Measurements from ENCODE around the gene EIF3L. TPM values are rescaled to one million over a fixed set of nuclear protein-coding genes. Genes with fewer than 3 reads are reported as not detected.

EIF3L gene
- polyA plus RNA-seq, 1 of the 3 experiments (the other 2 are of a cell fraction): 478 TPM

GRCh38 chr22:37812869-37813678 lies 36.1 kb upstream of the EIF3L start:
- Histone ChIP-seq H4K20me1 (ENCODE audit: insufficient read depth) (no peaks in the 10 kb centered on the region; the same call in 1 of the 2 replicates), H3K9ac (no peak overlapping the region), H3K4me3 (ENCODE audit: low read depth in 2 of 2, low read length in 1 of 2) (no peak overlapping the region), H3K27ac (ENCODE audit: low read depth in 2 of 2, low read length in 1 of 2) (no peak overlapping the region), H3K9me3 (no peaks in the 10 kb centered on the region), H3K9me2 (no peaks in the 10 kb centered on the region), H3K4me2 (no peak overlapping the region), H3F3A (replicated peaks; ENCODE audit: insufficient read depth) (peaks cover 3% of the 10 kb centered on the region), H3K79me2 (ENCODE audit: insufficient read depth) (no peaks in the 10 kb centered on the region), H3K36me3 (replicated peaks in 1 of 2; ENCODE audit: control insufficient read depth in 1 of 2, insufficient read depth in 2 of 2, low read length in 1 of 2) (peaks cover 0 to 9% of the 10 kb centered on the region in 2 experiments), H3K4me1 (ENCODE audit: control insufficient read depth in 1 of 2, insufficient read depth in 2 of 2, low read depth in 1 of 2, low read length in 1 of 2) (peaks cover 0 to 12% of the 10 kb centered on the region in 2 experiments; a peak in 1 of 4 replicates), H2AFZ (ENCODE audit: low read depth) (no peak overlapping the region), H3K27me3 (ENCODE audit: insufficient read depth) (no peaks in the 10 kb centered on the region)
- no peak for DNase-seq
- POLR2A ChIA-PET: interaction anchor here (1.5 kb wide), 1 partner anchor 8 kb away, joined by 3 read pairs; a partner anchor contains a TSS
- TF ChIP-seq ELF1 (IDR thresholded peaks at IDR 0.05): no peak
- TF ChIP-seq, protein P1, sequence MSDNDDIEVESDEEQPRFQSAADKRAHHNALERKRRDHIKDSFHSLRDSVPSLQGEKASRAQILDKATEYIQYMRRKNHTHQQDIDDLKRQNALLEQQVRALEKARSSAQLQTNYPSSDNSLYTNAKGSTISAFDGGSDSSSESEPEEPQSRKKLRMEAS (IDR thresholded peaks at IDR 0.05; ENCODE audit: low read depth): no peak
- CTCF ChIA-PET: interaction anchor here (14.0 kb wide), 1 partner anchor 47 kb away, joined by 182 read pairs; no protein-coding TSS in a partner anchor
- WGBS (ENCODE audit: low lambda C conversion rate): 98% methylated on average over 20 of the region's 27 CpGs

GRCh38 chr22:37815593-37815992 lies 33.6 kb upstream of the EIF3L start:
- no peak overlapping the region for H2AFZ ChIP-seq (ENCODE audit: low read depth)
- peaks cover 0 to 8% of the 10 kb centered on the region in 2 experiments; a peak in 1 of 4 replicates for H3K4me1 ChIP-seq (ENCODE audit: control insufficient read depth in 1 of 2, insufficient read depth in 2 of 2, low read depth in 1 of 2, low read length in 1 of 2)
- no peak overlapping the region for H3K4me2 ChIP-seq
- no peak overlapping the region for H3K27ac ChIP-seq (ENCODE audit: low read depth in 2 of 2, low read length in 1 of 2)
- no peak for TF ChIP-seq RFX5 (IDR thresholded peaks at IDR 0.05; ENCODE audit: low read length)
- no peak for TF ChIP-seq MEF2A (IDR thresholded peaks at IDR 0.05; ENCODE audit: borderline replicate concordance, low read depth)
- no peak for TF ChIP-seq GATA2 (CRISPR knock-in tag; IDR thresholded peaks at IDR 0.05)
- TF ChIP-seq SIN3A (IDR thresholded peaks at IDR 0.05; ENCODE audit: borderline replicate concordance, low read depth, low read length): no peak
- no peak for TF ChIP-seq RAD21 (IDR thresholded peaks at IDR 0.05; ENCODE audit: low read length)
- TF ChIP-seq RXRA (IDR thresholded peaks at IDR 0.05; ENCODE audit: borderline replicate concordance, low read depth): no peak
- no peak for TF ChIP-seq ZBTB33 (IDR thresholded peaks at IDR 0.05; ENCODE audit: borderline replicate concordance, low read depth)
- H3K27me3 ChIP-seq (ENCODE audit: insufficient read depth): no peaks in the 10 kb centered on the region
- H3K36me3 ChIP-seq (replicated peaks in 1 of 2; ENCODE audit: control insufficient read depth in 1 of 2, insufficient read depth in 2 of 2, low read length in 1 of 2): peaks cover 0 to 9% of the 10 kb centered on the region in 2 experiments
- H3F3A ChIP-seq (replicated peaks; ENCODE audit: insufficient read depth): no peaks in the 10 kb centered on the region
- POLR2A ChIA-PET: no interaction called here
- H3K9me2 ChIP-seq: no peaks in the 10 kb centered on the region
- H3K9ac ChIP-seq: no peak overlapping the region
- H3K4me3 ChIP-seq (ENCODE audit: low read depth in 2 of 2, low read length in 1 of 2): no peak overlapping the region
- DNase-seq: no peak
- no peaks in the 10 kb centered on the region for H4K20me1 ChIP-seq (ENCODE audit: insufficient read depth)
- no peaks in the 10 kb centered on the region for H3K9me3 ChIP-seq
- WGBS (ENCODE audit: low lambda C conversion rate): 87% methylated on average over 11 of the region's 12 CpGs
- CTCF ChIA-PET: interaction anchor here (0.6 to 14.0 kb wide), 3 partner anchors 7 to 68 kb away, joined by 3 to 182 read pairs (median 34); partner anchors contain the start of gene GCAT
- H3K79me2 ChIP-seq (ENCODE audit: insufficient read depth): no peaks in the 10 kb centered on the region

Measured in SK-N-SH (cell line).